C4-2B (cell line): ENCODE data around the gene TECRL.

Experiments
- CTCF ChIP-seq: fragments of 450-650 bp; conservative IDR thresholded peaks from 2 replicates; pipeline ENCODE4 v1.5.1; 2017; ENCODE audit warnings: mild to moderate bottlenecking
- ZFX ChIP-seq: fragments of 450-650 bp; IDR thresholded peaks from 2 replicates; pipeline ENCODE4 v1.6.1; 2017

- TF ChIP-seq CTCF, result no peak
- no peak for TF ChIP-seq ZFX
Measured at GRCh38 chr4:64266669-64267068, 142.6 kb downstream of the TECRL start.
